ENCODE results near the gene TFDP1.

The TFDP1 gene

DNA sequence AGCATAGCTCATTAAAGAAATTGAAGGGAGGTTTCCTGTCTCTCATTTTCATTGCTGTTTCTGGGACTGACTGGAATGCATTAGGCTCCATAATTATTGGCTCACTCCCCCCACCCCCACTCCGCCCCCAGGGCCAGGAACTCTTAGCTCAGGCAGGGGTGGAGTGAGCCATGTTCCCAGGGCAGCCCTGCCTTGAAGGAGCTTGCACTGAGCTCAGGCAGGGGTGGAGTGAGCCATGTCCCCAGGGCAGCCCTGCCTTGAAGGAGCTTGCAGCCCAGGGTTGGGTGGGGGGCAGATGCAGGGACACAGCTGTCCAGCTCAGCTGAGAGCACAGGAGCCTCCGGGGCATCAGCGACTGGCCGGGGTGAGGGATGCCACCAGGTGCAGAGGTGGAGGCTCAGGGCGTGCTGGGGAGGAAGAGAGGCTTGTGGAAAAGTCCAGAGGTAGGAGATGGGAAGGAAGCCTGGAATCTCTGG, 39.1 kb upstream of the TFDP1 start:
- H3K4me2 ChIP-seq (ENCODE audit: low read depth, low read length, poor library complexity, severe bottlenecking), result no peak overlapping the region
- no peaks in the 10 kb centered on the region for H4K20me1 ChIP-seq (ENCODE audit: low read depth, low read length)
- no peak overlapping the region for H3K27ac ChIP-seq (ENCODE audit: low read depth, low read length)
- H3K4me3 ChIP-seq (ENCODE audit: insufficient read depth, low read length, poor library complexity, severe bottlenecking), result no peak overlapping the region
- no peaks in the 10 kb centered on the region for H3K36me3 ChIP-seq (ENCODE audit: low read length)
- TF ChIP-seq, protein P1, sequence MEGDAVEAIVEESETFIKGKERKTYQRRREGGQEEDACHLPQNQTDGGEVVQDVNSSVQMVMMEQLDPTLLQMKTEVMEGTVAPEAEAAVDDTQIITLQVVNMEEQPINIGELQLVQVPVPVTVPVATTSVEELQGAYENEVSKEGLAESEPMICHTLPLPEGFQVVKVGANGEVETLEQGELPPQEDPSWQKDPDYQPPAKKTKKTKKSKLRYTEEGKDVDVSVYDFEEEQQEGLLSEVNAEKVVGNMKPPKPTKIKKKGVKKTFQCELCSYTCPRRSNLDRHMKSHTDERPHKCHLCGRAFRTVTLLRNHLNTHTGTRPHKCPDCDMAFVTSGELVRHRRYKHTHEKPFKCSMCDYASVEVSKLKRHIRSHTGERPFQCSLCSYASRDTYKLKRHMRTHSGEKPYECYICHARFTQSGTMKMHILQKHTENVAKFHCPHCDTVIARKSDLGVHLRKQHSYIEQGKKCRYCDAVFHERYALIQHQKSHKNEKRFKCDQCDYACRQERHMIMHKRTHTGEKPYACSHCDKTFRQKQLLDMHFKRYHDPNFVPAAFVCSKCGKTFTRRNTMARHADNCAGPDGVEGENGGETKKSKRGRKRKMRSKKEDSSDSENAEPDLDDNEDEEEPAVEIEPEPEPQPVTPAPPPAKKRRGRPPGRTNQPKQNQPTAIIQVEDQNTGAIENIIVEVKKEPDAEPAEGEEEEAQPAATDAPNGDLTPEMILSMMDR (IDR thresholded peaks at IDR 0.05; ENCODE audit: insufficient read depth, low read length, poor library complexity, severe bottlenecking), result no peak
- TF ChIP-seq EZH2phosphoT487 (conservative IDR thresholded peaks at IDR 0.05; ENCODE audit: low read length), result no peak
- H3K9me2 ChIP-seq (replicated peaks; ENCODE audit: insufficient read depth, low read length), result no peaks in the 10 kb centered on the region
- H3K27me3 ChIP-seq (ENCODE audit: low read length), result no peaks in the 10 kb centered on the region
- no peaks in the 10 kb centered on the region for H3F3A ChIP-seq (ENCODE audit: insufficient read depth)
- no peaks in the 10 kb centered on the region for H3K9me3 ChIP-seq (ENCODE audit: insufficient read depth, low read length)
- no peaks in the 10 kb centered on the region for H3K79me2 ChIP-seq (ENCODE audit: insufficient read depth, low read length)
- H2AFZ ChIP-seq (ENCODE audit: low read depth, low read length, severe bottlenecking), result no peak overlapping the region
- H3K9ac ChIP-seq (ENCODE audit: low read length), result no peak overlapping the region

GRCh38 chr13:113545931-113546516, 38.5 kb upstream of the TFDP1 start:
- H3K79me2 ChIP-seq (ENCODE audit: insufficient read depth, low read length), result no peaks in the 10 kb centered on the region
- no peak overlapping the region for H3K4me2 ChIP-seq (ENCODE audit: low read depth, low read length, poor library complexity, severe bottlenecking)
- H3K27ac ChIP-seq (ENCODE audit: low read depth, low read length), result no peak overlapping the region
- no peaks in the 10 kb centered on the region for H3K36me3 ChIP-seq (ENCODE audit: low read length)
- no peak overlapping the region for H3K9ac ChIP-seq (ENCODE audit: low read length)
- no peaks in the 10 kb centered on the region for H3F3A ChIP-seq (ENCODE audit: insufficient read depth)
- no peak for TF ChIP-seq EZH2phosphoT487 (conservative IDR thresholded peaks at IDR 0.05; ENCODE audit: low read length)
- TF ChIP-seq, protein P1 (IDR thresholded peaks at IDR 0.05; ENCODE audit: insufficient read depth, low read length, poor library complexity, severe bottlenecking), result no peak
- no peak overlapping the region for H3K4me3 ChIP-seq (ENCODE audit: insufficient read depth, low read length, poor library complexity, severe bottlenecking)
- H3K9me2 ChIP-seq (replicated peaks; ENCODE audit: insufficient read depth, low read length), result no peaks in the 10 kb centered on the region
- no peaks in the 10 kb centered on the region for H3K27me3 ChIP-seq (ENCODE audit: low read length)
- no peaks in the 10 kb centered on the region for H3K9me3 ChIP-seq (ENCODE audit: insufficient read depth, low read length)
- no peaks in the 10 kb centered on the region for H4K20me1 ChIP-seq (ENCODE audit: low read depth, low read length)
- no peak overlapping the region for H2AFZ ChIP-seq (ENCODE audit: low read depth, low read length, severe bottlenecking)

- Histone ChIP-seq H2AFZ (ENCODE audit: low read depth, low read length, severe bottlenecking) (no peak overlapping the region), H3K4me2 (ENCODE audit: low read depth, low read length, poor library complexity, severe bottlenecking) (no peak overlapping the region), H3F3A (ENCODE audit: insufficient read depth) (no peaks in the 10 kb centered on the region), H3K36me3 (ENCODE audit: low read length) (no peaks in the 10 kb centered on the region), H3K79me2 (ENCODE audit: insufficient read depth, low read length) (no peaks in the 10 kb centered on the region), H4K20me1 (ENCODE audit: low read depth, low read length) (no peaks in the 10 kb centered on the region), H3K27me3 (ENCODE audit: low read length) (no peaks in the 10 kb centered on the region), H3K9me3 (ENCODE audit: insufficient read depth, low read length) (no peaks in the 10 kb centered on the region), H3K9ac (ENCODE audit: low read length) (no peak overlapping the region), H3K27ac (ENCODE audit: low read depth, low read length) (no peak overlapping the region), H3K4me3 (ENCODE audit: insufficient read depth, low read length, poor library complexity, severe bottlenecking) (no peak overlapping the region), H3K9me2 (replicated peaks; ENCODE audit: insufficient read depth, low read length) (no peaks in the 10 kb centered on the region)
- TF ChIP-seq EZH2phosphoT487 (conservative IDR thresholded peaks at IDR 0.05; ENCODE audit: low read length), result no peak
- TF ChIP-seq, protein P1 (IDR thresholded peaks at IDR 0.05; ENCODE audit: insufficient read depth, low read length, poor library complexity, severe bottlenecking), result no peak
Observed at GRCh38 chr13:113546571-113547237, 37.8 kb upstream of the TFDP1 start.
